Liver (tissue), 9 donors: Measurements from ENCODE around the gene MED16. TPM values are rescaled to one million over a fixed set of nuclear protein-coding genes. Genes with fewer than 3 reads are reported as not detected.

Experiments used
- DNase-seq: peaks from one replicate; pipeline ENCODE4 v3.0.0-alpha.2; 2017; ENCODE audit warnings: low spot score
- H3K27ac ChIP-seq, 2 donors: one replicate each; pipeline ENCODE4 v1.7.0; 2013; ENCODE audit warnings: inconsistent platforms in 2 of 2, low read length in 2 of 2, control low read depth in 1 of 2, low read depth in 1 of 2, mild to moderate bottlenecking in 1 of 2
- H3K27me3 ChIP-seq, 4 donors: one replicate each; pipeline versions ENCODE4 v1.6.1 to v1.7.0; 2013; ENCODE audit warnings: low read length in 3 of 4, inconsistent platforms in 1 of 4, mild to moderate bottlenecking in 1 of 4, moderate library complexity in 1 of 4; ENCODE audit not compliant: control insufficient read depth in 4 of 4, insufficient read depth in 4 of 4
- H3K36me3 ChIP-seq, 4 donors: one replicate each; pipeline versions ENCODE4 v1.6.1 to v1.7.0; 2013; ENCODE audit warnings: low read length in 3 of 4, mild to moderate bottlenecking in 3 of 4, low read depth in 1 of 4, moderate library complexity in 1 of 4; ENCODE audit not compliant: control insufficient read depth in 4 of 4, insufficient read depth in 3 of 4
- H3K4me1 ChIP-seq, 4 donors: one replicate each; pipeline versions ENCODE4 v1.6.1 to v1.7.0; 2013; ENCODE audit warnings: low read length in 3 of 4, mild to moderate bottlenecking in 3 of 4, moderate library complexity in 1 of 4; ENCODE audit not compliant: control insufficient read depth in 4 of 4, insufficient read depth in 4 of 4
- H3K4me3 ChIP-seq, 3 donors: one replicate each; pipeline versions ENCODE4 v1.6.1 to v1.7.0; 2013; ENCODE audit warnings: low read length in 3 of 3, control low read depth in 1 of 3, low read depth in 1 of 3, mild to moderate bottlenecking in 1 of 3
- H3K9ac ChIP-seq, 2 donors: one replicate each; pipeline ENCODE4 v1.7.0; 2013; ENCODE audit warnings: low read length in 2 of 2, mild to moderate bottlenecking in 2 of 2, moderate library complexity in 2 of 2, control low read depth in 1 of 2, low read depth in 1 of 2
- H3K9me3 ChIP-seq, 4 donors: one replicate each; pipeline versions ENCODE4 v1.6.1 to v1.7.0; 2013; ENCODE audit warnings: low read length in 3 of 4; ENCODE audit not compliant: control insufficient read depth in 4 of 4
- EGR1 ChIP-seq, 2 donors: IDR thresholded peaks; 2 replicates each; pipeline ENCODE4 v1.6.1; 2016 to 2018; ENCODE audit warnings: antibody characterized with exemption in 2 of 2, low read depth in 2 of 2
- FOXA1 ChIP-seq: IDR thresholded peaks from 2 replicates; pipeline ENCODE4 v1.6.1; 2016; ENCODE audit warnings: antibody characterized with exemption
- FOXA2 ChIP-seq: IDR thresholded peaks from 2 replicates; pipeline ENCODE4 v1.6.1; 2016; ENCODE audit warnings: antibody characterized with exemption
- GABPA ChIP-seq, 2 donors: IDR thresholded peaks in 1 of 2; conservative IDR thresholded peaks in 1 of 2; 2 replicates each; pipeline ENCODE4 v1.6.1; 2016; ENCODE audit warnings: antibody characterized with exemption in 2 of 2, mild to moderate bottlenecking in 1 of 2, moderate library complexity in 1 of 2
- HNF4A ChIP-seq, 2 donors: conservative IDR thresholded peaks; 2 replicates each; pipeline ENCODE4 v1.6.1; 2016; ENCODE audit warnings: antibody characterized with exemption in 2 of 2, mild to moderate bottlenecking in 2 of 2
- HNF4G ChIP-seq: IDR thresholded peaks from 2 replicates; pipeline ENCODE4 v1.6.1; 2016; ENCODE audit warnings: antibody characterized with exemption
- JUND ChIP-seq, 2 donors: IDR thresholded peaks; 2 replicates each; pipeline ENCODE4 v1.6.1; 2016; ENCODE audit warnings: antibody characterized with exemption in 2 of 2
- NR2F2 ChIP-seq: IDR thresholded peaks from 2 replicates; pipeline ENCODE4 v1.6.1; 2016; ENCODE audit warnings: antibody characterized with exemption
- RAD21 ChIP-seq, 2 donors: IDR thresholded peaks; 2 replicates each; pipeline ENCODE4 v1.6.1; 2016; ENCODE audit warnings: antibody characterized with exemption in 2 of 2, mild to moderate bottlenecking in 2 of 2
- RXRA ChIP-seq, 2 donors: IDR thresholded peaks; 2 replicates each; pipeline ENCODE4 v1.6.1; 2017 to 2018; ENCODE audit warnings: antibody characterized with exemption in 2 of 2, mild to moderate bottlenecking in 1 of 2
- SP1 ChIP-seq: IDR thresholded peaks from 2 replicates; pipeline ENCODE4 v1.6.1; 2018; ENCODE audit warnings: antibody characterized with exemption, mild to moderate bottlenecking
- TAF1 ChIP-seq: conservative IDR thresholded peaks from 2 replicates; pipeline ENCODE4 v1.6.1; 2016; ENCODE audit warnings: antibody characterized with exemption, mild to moderate bottlenecking
- YY1 ChIP-seq: IDR thresholded peaks from 2 replicates; pipeline ENCODE4 v1.6.1; 2016; ENCODE audit warnings: antibody characterized with exemption, mild to moderate bottlenecking
- WGBS: extraction: QIAGEN DNeasy Blood & Tissue Kit; methylation state at CpG from one replicate; pipeline ENCODE4 v1.1.7; 2013; 5-methylcytosine and 5-hydroxymethylcytosine counted together
- polyA plus RNA-seq, 2 donors: library from polyadenylated mRNA; stranded (reverse) in 1 of 2; unstranded in 1 of 2; fragments of 200-250 nt in 1 of 2; fragments of >200 nt in 1 of 2; fragmentation: Nextera tagmentation in 1 of 2; extraction: Ambion mirVana in 1 of 2; gene quantifications; one replicate each; pipeline versions ENCODE4 v1.2.1 to v1.2.3, GENCODE V29; 2013 to 2015
- total RNA-seq, 2 donors: library from RNA; depleted of rRNA; stranded (reverse); fragments of >200 nt; gene quantifications; one replicate each; pipeline ENCODE4 v1.2.3, GENCODE V29; 2014
- TF ChIP-seq, protein P1 (sequence below): IDR thresholded peaks from 2 replicates; pipeline ENCODE4 v1.6.1; 2016; ENCODE audit warnings: antibody characterized with exemption
- TF ChIP-seq, protein P2 (sequence below): IDR thresholded peaks from 2 replicates; pipeline ENCODE4 v1.6.1; 2016; ENCODE audit warnings: antibody characterized with exemption, mild to moderate bottlenecking
- TF ChIP-seq, protein P3 (sequence below): fragments of 150-350 bp; IDR thresholded peaks from 2 replicates; pipeline ENCODE4 v1.5.1; 2017; ENCODE audit warnings: improper control_type of control experiment, low read depth, low read length; ENCODE audit not compliant: missing input control
- TF ChIP-seq, protein P4 (sequence below): IDR thresholded peaks from 2 replicates; pipeline ENCODE4 v1.6.1; 2016; ENCODE audit warnings: antibody characterized with exemption
- TF ChIP-seq, protein P5 (sequence below): IDR thresholded peaks from 2 replicates; pipeline ENCODE4 v1.6.1; 2016; ENCODE audit warnings: antibody characterized with exemption
- donor health status: healthy.
- donor health status: healthy.
- donor health status: healthy.
- donor health status: healthy.
- donor health status: healthy.

The MED16 gene, protein sequence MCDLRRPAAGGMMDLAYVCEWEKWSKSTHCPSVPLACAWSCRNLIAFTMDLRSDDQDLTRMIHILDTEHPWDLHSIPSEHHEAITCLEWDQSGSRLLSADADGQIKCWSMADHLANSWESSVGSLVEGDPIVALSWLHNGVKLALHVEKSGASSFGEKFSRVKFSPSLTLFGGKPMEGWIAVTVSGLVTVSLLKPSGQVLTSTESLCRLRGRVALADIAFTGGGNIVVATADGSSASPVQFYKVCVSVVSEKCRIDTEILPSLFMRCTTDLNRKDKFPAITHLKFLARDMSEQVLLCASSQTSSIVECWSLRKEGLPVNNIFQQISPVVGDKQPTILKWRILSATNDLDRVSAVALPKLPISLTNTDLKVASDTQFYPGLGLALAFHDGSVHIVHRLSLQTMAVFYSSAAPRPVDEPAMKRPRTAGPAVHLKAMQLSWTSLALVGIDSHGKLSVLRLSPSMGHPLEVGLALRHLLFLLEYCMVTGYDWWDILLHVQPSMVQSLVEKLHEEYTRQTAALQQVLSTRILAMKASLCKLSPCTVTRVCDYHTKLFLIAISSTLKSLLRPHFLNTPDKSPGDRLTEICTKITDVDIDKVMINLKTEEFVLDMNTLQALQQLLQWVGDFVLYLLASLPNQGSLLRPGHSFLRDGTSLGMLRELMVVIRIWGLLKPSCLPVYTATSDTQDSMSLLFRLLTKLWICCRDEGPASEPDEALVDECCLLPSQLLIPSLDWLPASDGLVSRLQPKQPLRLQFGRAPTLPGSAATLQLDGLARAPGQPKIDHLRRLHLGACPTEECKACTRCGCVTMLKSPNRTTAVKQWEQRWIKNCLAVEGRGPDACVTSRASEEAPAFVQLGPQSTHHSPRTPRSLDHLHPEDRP
- total RNA-seq (10 to 100 TPM; 39.7 to 42.3 TPM), polyA plus RNA-seq (10 to 100 TPM; 30.6 to 50.5 TPM)

DNA sequence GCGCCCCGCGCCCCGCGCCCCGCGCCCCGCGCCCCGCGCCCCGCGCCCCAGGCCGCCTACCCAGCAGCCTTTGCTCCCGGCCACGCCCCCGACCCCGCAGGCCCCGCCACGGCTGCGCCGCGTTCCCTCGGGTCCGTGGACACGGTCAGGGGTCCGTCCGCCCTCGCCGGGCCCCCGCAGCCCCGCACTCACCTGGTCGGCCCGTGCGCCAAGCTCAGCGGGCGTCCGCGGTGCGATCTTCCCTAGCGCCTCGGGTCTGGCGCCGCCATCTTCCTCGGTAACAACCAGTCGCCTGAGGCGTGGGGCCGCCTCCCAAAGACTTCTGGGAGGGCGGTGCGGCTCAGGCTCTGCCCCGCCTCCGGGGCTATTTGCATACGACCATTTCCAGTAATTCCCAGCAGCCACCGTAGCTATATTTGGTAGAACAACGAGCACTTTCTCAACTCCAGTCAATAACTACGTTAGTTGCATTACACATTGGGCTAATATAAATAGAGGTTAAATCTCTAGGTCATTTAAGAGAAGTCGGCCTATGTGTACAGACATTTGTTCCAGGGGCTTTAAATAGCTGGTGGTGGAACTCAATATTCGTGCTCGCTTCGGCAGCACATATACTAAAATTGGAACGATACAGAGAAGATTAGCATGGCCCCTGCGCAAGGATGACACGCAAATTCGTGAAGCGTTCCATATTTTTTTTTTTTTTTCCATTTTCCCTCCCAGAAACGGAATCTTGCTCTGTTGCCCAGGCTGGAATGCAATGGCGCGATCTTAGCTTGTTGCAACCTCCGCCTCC is at the start of gene MED16, which contains the start of gene RNU6-9:
Gene MED16 (minus strand): TSS at position 294 of the 796 bp plus-strand sequence. CDS start 2,056 bp downstream, outside the sequence.
Gene RNU6-9 (plus strand): TSS at position 591 of the 796 bp plus-strand sequence.
- peaks cover 0 to 7% (median 4%) of the 10 kb centered on the region in 4 donors for H3K4me1 ChIP-seq
- peaks cover 0 to 17% (median 7%) of the 10 kb centered on the region in 4 donors for H3K36me3 ChIP-seq

More for the DNA sequence above, at the start of gene MED16, which contains the start of gene RNU6-9:
- Histone ChIP-seq H3K9ac (peak within 1 kb of the TSS; percentile 77 to 82), H3K4me3 (peak within 1 kb of the TSS; percentile 74 to 91 (median 84)), H3K9me3 (no peaks in the 10 kb centered on the region), H3K27ac (peak within 1 kb of the TSS; percentile 83 to 93), H3K27me3 (no peaks in the 10 kb centered on the region)
- under 1% methylated on average over 68 of the region's 69 CpGs for WGBS
- peak; percentile 88 for DNase-seq
- TF ChIP-seq, protein P1, sequence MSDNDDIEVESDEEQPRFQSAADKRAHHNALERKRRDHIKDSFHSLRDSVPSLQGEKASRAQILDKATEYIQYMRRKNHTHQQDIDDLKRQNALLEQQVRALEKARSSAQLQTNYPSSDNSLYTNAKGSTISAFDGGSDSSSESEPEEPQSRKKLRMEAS = no peak
- TF ChIP-seq GABPA (IDR thresholded peaks at IDR 0.05 in 1 of 2, conservative IDR thresholded peaks at IDR 0.05 in 1 of 2) (peak in 1 of 2 donors; percentile 40), TAF1 (no peak), HNF4A (conservative IDR thresholded peaks at IDR 0.05) (peak; percentile 20 to 28), RAD21 (IDR thresholded peaks at IDR 0.05) (no peak), YY1 (peak; percentile 96), FOXA1 (peak; percentile 24), SP1 (peak; percentile 67), HNF4G (no peak), RXRA (IDR thresholded peaks at IDR 0.05) (no peak), JUND (IDR thresholded peaks at IDR 0.05) (peak in 1 of 2 donors; percentile 51), FOXA2 (no peak), EGR1 (IDR thresholded peaks at IDR 0.05; ENCODE audit: low read depth in 2 of 2) (no peak), NR2F2 (peak; percentile 28)
- TF ChIP-seq, protein P2, sequence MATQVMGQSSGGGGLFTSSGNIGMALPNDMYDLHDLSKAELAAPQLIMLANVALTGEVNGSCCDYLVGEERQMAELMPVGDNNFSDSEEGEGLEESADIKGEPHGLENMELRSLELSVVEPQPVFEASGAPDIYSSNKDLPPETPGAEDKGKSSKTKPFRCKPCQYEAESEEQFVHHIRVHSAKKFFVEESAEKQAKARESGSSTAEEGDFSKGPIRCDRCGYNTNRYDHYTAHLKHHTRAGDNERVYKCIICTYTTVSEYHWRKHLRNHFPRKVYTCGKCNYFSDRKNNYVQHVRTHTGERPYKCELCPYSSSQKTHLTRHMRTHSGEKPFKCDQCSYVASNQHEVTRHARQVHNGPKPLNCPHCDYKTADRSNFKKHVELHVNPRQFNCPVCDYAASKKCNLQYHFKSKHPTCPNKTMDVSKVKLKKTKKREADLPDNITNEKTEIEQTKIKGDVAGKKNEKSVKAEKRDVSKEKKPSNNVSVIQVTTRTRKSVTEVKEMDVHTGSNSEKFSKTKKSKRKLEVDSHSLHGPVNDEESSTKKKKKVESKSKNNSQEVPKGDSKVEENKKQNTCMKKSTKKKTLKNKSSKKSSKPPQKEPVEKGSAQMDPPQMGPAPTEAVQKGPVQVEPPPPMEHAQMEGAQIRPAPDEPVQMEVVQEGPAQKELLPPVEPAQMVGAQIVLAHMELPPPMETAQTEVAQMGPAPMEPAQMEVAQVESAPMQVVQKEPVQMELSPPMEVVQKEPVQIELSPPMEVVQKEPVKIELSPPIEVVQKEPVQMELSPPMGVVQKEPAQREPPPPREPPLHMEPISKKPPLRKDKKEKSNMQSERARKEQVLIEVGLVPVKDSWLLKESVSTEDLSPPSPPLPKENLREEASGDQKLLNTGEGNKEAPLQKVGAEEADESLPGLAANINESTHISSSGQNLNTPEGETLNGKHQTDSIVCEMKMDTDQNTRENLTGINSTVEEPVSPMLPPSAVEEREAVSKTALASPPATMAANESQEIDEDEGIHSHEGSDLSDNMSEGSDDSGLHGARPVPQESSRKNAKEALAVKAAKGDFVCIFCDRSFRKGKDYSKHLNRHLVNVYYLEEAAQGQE = no peak
- TF ChIP-seq, protein P3, sequence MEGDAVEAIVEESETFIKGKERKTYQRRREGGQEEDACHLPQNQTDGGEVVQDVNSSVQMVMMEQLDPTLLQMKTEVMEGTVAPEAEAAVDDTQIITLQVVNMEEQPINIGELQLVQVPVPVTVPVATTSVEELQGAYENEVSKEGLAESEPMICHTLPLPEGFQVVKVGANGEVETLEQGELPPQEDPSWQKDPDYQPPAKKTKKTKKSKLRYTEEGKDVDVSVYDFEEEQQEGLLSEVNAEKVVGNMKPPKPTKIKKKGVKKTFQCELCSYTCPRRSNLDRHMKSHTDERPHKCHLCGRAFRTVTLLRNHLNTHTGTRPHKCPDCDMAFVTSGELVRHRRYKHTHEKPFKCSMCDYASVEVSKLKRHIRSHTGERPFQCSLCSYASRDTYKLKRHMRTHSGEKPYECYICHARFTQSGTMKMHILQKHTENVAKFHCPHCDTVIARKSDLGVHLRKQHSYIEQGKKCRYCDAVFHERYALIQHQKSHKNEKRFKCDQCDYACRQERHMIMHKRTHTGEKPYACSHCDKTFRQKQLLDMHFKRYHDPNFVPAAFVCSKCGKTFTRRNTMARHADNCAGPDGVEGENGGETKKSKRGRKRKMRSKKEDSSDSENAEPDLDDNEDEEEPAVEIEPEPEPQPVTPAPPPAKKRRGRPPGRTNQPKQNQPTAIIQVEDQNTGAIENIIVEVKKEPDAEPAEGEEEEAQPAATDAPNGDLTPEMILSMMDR = no peak
- TF ChIP-seq, protein P4, sequence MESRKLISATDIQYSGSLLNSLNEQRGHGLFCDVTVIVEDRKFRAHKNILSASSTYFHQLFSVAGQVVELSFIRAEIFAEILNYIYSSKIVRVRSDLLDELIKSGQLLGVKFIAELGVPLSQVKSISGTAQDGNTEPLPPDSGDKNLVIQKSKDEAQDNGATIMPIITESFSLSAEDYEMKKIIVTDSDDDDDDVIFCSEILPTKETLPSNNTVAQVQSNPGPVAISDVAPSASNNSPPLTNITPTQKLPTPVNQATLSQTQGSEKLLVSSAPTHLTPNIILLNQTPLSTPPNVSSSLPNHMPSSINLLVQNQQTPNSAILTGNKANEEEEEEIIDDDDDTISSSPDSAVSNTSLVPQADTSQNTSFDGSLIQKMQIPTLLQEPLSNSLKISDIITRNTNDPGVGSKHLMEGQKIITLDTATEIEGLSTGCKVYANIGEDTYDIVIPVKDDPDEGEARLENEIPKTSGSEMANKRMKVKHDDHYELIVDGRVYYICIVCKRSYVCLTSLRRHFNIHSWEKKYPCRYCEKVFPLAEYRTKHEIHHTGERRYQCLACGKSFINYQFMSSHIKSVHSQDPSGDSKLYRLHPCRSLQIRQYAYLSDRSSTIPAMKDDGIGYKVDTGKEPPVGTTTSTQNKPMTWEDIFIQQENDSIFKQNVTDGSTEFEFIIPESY = no peak
- TF ChIP-seq, protein P5, sequence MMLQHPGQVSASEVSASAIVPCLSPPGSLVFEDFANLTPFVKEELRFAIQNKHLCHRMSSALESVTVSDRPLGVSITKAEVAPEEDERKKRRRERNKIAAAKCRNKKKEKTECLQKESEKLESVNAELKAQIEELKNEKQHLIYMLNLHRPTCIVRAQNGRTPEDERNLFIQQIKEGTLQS = peak; percentile 93
